ENCODE results near the gene LOXL3.
A peak's percentile ranks its signal among the peaks of the same experiment; 100 is the strongest.

LOXL3 gene

GRCh38 chr2:74507145-74507925 lies 46.4 kb downstream of the LOXL3 start, which contains the start of gene PCGF1:
PCGF1 (minus strand) TSS chr2:74507695; CDS start chr2:74507668, 27 bp downstream.
- DNase-seq (ENCODE audit: low read depth in 2 of 2): peak; percentile 94 to 99

GRCh38 chr2:74505448-74506246 lies 48.1 kb downstream of the LOXL3 start:
- no peak for DNase-seq (ENCODE audit: low read depth in 2 of 2)

- DNase-seq (ENCODE audit: low read depth in 2 of 2): no peak
Measured at GRCh38 chr2:74504591-74504990, 49.2 kb downstream of the LOXL3 start.

GRCh38 chr2:74503506-74504475 lies 50.0 kb downstream of the LOXL3 start:
- DNase-seq (ENCODE audit: low read depth in 2 of 2): no peak

- DNase-seq (ENCODE audit: low read depth in 2 of 2): no peak
Measured at GRCh38 chr2:74502720-74503505, 50.8 kb downstream of the LOXL3 start.

GRCh38 chr2:74502147-74502719 lies 51.5 kb downstream of the LOXL3 start:
- DNase-seq (ENCODE audit: low read depth in 2 of 2): no peak

GRCh38 chr2:74501335-74502071 lies 52.2 kb downstream of the LOXL3 start:
- DNase-seq (ENCODE audit: low read depth in 2 of 2): no peak

GRCh38 chr2:74500578-74500946 lies 53.2 kb downstream of the LOXL3 start:
- no peak for DNase-seq (ENCODE audit: low read depth in 2 of 2)

- no peak for DNase-seq (ENCODE audit: low read depth in 2 of 2)
Measured at GRCh38 chr2:74499940-74500577, 53.7 kb downstream of the LOXL3 start.

- no peak for DNase-seq (ENCODE audit: low read depth in 2 of 2)
Measured at GRCh38 chr2:74499267-74499939, 54.3 kb downstream of the LOXL3 start, which contains the start of gene LBX2. LBX2 (minus strand) TSS chr2:74499603; CDS start chr2:74499537, 66 bp downstream.

GRCh38 chr2:74498500-74499266 lies 55.1 kb downstream of the LOXL3 start:
- no peak for DNase-seq (ENCODE audit: low read depth in 2 of 2)

GRCh38 chr2:74497777-74498499 lies 55.8 kb downstream of the LOXL3 start:
- no peak for DNase-seq (ENCODE audit: low read depth in 2 of 2)

- DNase-seq (ENCODE audit: low read depth in 2 of 2): no peak
Measured at GRCh38 chr2:74496997-74497776, 56.6 kb downstream of the LOXL3 start.

- no peak for DNase-seq (ENCODE audit: low read depth in 2 of 2)
Measured at GRCh38 chr2:74495440-74495839, 58.3 kb downstream of the LOXL3 start.

- no peak for DNase-seq (ENCODE audit: low read depth in 2 of 2)
Measured at GRCh38 chr2:74493546-74493945, 60.2 kb downstream of the LOXL3 start.

All from stimulated activated CD4-positive, alpha-beta T cell treated with anti-CD3 and anti-CD28 coated beads, Interleukin-1b, Interleukin-23, amount 100 ng/mL, for 1 hour (primary cell).